Heart left ventricle (tissue), 16 donors: Measurements from ENCODE around the gene ERBB4. TPM values are rescaled to one million over a fixed set of nuclear protein-coding genes. Genes with fewer than 3 reads are reported as not detected.
A peak's percentile ranks its signal among the peaks of the same experiment; 100 is the strongest.

Experiments used
- ATAC-seq, 4 donors: fragments of 200-7000 bp; cut with Tn5 transposase; one replicate each; pipeline ENCODE4 v1.9.1; 2020 to 2022; ENCODE audit warnings: moderate library complexity in 4 of 4, mild to moderate bottlenecking in 3 of 4, moderate number of reproducible peaks in 1 of 4
- DNase-seq, 5 donors: peaks; one replicate each; pipeline ENCODE4 v3.0.0-alpha.2; 2020
- H3K27ac ChIP-seq, 12 donors: fragments of 200-600 bp; sonication (generic) in 4 of 12; one replicate each; pipeline versions ENCODE4 v1.5.0 to v1.8.0; 2016 to 2022; ENCODE audit warnings: mild to moderate bottlenecking in 2 of 12
- H3K27me3 ChIP-seq, 9 donors: fragments of 200-600 bp; sonication (generic) in 2 of 9; one replicate each; pipeline versions ENCODE4 v1.5.1 to v1.8.0; 2016 to 2022; ENCODE audit warnings: mild to moderate bottlenecking in 3 of 9
- H3K36me3 ChIP-seq, 9 donors: fragments of 200-600 bp; sonication (generic) in 2 of 9; one replicate each; pipeline versions ENCODE4 v1.5.0 to v1.8.0; 2018 to 2022; ENCODE audit warnings: mild to moderate bottlenecking in 2 of 9
- H3K4me1 ChIP-seq, 12 donors: fragments of 200-600 bp; sonication (generic) in 4 of 12; one replicate each; pipeline versions ENCODE4 v1.5.0 to v1.8.0; 2016 to 2022; ENCODE audit warnings: mild to moderate bottlenecking in 3 of 12
- H3K4me3 ChIP-seq, 12 donors: fragments of 200-600 bp; sonication (generic) in 4 of 12; one replicate each; pipeline versions ENCODE4 v1.5.0 to v1.8.0; 2017 to 2022; ENCODE audit warnings: mild to moderate bottlenecking in 9 of 12, moderate library complexity in 4 of 12
- H3K9me3 ChIP-seq, 12 donors: fragments of 200-600 bp; sonication (generic) in 4 of 12; one replicate each; pipeline versions ENCODE4 v1.5.0 to v1.8.0; 2016 to 2022; ENCODE audit warnings: mild to moderate bottlenecking in 1 of 12
- POLR2A ChIP-seq, 2 donors: fragments of 450-650 bp; IDR thresholded peaks; one replicate each; pipeline ENCODE4 v1.6.1; 2017; ENCODE audit warnings: antibody characterized with exemption in 2 of 2, mild to moderate bottlenecking in 2 of 2, moderate library complexity in 2 of 2
- WGBS, 4 donors: extraction: QIAGEN DNeasy Blood & Tissue Kit in 2 of 4; methylation state at CpG; one replicate each; pipeline versions ENCODE4 v1.1.5 to v1.1.7; 2013 to 2018; 5-methylcytosine and 5-hydroxymethylcytosine counted together
- intact Hi-C, 10 donors: fragments of 100-400 bp; cut with DNase I; formaldehyde crosslinking; loops; one replicate each; pipeline versions ENCODE4 v1.11.1 to v1.14.2; 2022
- polyA plus RNA-seq, 2 donors: library from polyadenylated mRNA; stranded (reverse); fragments of 200-250 nt; gene quantifications; one replicate each; pipeline ENCODE4 v1.2.3, GENCODE V29; 2013
- total RNA-seq, 9 donors: library from RNA; depleted of rRNA in 2 of 9; stranded (reverse); fragments of >200 nt in 2 of 9; fragmentation: NEBNext Ultra II Directional in 3 of 9; extraction: Animal tissue kit (Norgen Biotek cat#: 25700) in 3 of 9; gene quantifications; one replicate each; pipeline versions ENCODE4 v1.1.0 to v1.2.4, GENCODE V29; 2016 to 2023
- TF ChIP-seq, protein P1 (sequence below), 12 donors: fragments of 200-600 bp; sonication (generic) in 4 of 12; IDR thresholded peaks; one replicate each; pipeline versions ENCODE4 v1.5.0 to v1.8.0; 2018 to 2022; ENCODE audit warnings: antibody characterized with exemption in 12 of 12, mild to moderate bottlenecking in 5 of 12
- donor health status: ischemic (EF 13 %, LVEDD 7.1; RV severe dilation, severe dysfunction).
- donor health status: healthy with polysubstance abuse.
- donor health status: DM: no; HTN: yes; CAD: no.
- donor health status: DM: no; HTN: no; CAD: no.
- donor health status: ischemic (EF 25% LVEDD 6.9; RV normal size, moderate dysfunction).
- donor health status: ischemic (EF 25% LVEDD 5.7; RV mildly dilated, moderate dysfunction).
- donor health status: healthy.
- donor health status: DM: yes; HTN: yes; CAD: no.
- donor health status: ischemic (EF 35%, LVEDD 5.7; RV mildly dilated, moderate dysfunction).
- donor health status: nonischemic (EF 11% LVEDD 7.7; RV severe dilation, severe dysfunction).
- donor health status: DM: yes; HTN: yes; CAD: no.
- donor health status: PGD.
- donor health status: ischemic (EF 29% LVEDD 5.4; RV normal size, mild dysfunction).
- donor health status: nonischemic (EF 23%, LVEDD 6.1; RV moderate dilation, normal function).

The ERBB4 gene
- total and polyA plus RNA-seq, 11 donors = 1.3 to 29.5 (median 11.7) TPM

DNA sequence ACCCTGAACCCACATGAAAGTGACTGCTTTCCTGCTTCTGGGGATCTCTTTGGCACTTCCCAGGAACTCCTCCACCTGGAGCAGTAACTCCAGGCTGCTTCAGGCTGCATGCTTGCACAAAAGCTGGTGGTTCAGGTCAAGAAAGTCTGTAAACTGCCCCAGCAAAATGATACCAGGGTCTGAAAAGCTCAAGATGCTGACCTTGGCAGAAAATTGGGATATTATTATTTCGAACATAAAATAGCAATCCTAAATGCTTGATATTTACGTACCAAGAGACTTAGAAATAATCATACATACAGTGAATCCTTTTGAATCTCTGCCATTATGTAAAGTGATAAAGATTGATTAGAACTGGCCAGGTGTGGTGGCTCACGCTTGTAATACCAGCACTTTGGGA is 674.3 kb downstream of the ERBB4 start:
- peaks cover 0 to 9% (median 0%) of the 10 kb centered on the region in 12 donors for H3K4me1 ChIP-seq
- WGBS, 4 donors = 84 to 89% (median 89%) methylated on average over 3 of the region's 3 CpGs
- H3K27ac ChIP-seq = no peak overlapping the region
- no peaks in the 10 kb centered on the region for H3K36me3 ChIP-seq
- peaks cover 0 to 8% (median 0%) of the 10 kb centered on the region in 12 donors for H3K9me3 ChIP-seq
- DNase-seq = no peak
- intact Hi-C loops = no loop called here
- no peak overlapping the region for H3K4me3 ChIP-seq
- no peaks in the 10 kb centered on the region for H3K27me3 ChIP-seq
- ATAC-seq = no peak
- TF ChIP-seq POLR2A (IDR thresholded peaks at IDR 0.05) = no peak
- TF ChIP-seq, protein P1, sequence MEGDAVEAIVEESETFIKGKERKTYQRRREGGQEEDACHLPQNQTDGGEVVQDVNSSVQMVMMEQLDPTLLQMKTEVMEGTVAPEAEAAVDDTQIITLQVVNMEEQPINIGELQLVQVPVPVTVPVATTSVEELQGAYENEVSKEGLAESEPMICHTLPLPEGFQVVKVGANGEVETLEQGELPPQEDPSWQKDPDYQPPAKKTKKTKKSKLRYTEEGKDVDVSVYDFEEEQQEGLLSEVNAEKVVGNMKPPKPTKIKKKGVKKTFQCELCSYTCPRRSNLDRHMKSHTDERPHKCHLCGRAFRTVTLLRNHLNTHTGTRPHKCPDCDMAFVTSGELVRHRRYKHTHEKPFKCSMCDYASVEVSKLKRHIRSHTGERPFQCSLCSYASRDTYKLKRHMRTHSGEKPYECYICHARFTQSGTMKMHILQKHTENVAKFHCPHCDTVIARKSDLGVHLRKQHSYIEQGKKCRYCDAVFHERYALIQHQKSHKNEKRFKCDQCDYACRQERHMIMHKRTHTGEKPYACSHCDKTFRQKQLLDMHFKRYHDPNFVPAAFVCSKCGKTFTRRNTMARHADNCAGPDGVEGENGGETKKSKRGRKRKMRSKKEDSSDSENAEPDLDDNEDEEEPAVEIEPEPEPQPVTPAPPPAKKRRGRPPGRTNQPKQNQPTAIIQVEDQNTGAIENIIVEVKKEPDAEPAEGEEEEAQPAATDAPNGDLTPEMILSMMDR (IDR thresholded peaks at IDR 0.05) = no peak

DNA sequence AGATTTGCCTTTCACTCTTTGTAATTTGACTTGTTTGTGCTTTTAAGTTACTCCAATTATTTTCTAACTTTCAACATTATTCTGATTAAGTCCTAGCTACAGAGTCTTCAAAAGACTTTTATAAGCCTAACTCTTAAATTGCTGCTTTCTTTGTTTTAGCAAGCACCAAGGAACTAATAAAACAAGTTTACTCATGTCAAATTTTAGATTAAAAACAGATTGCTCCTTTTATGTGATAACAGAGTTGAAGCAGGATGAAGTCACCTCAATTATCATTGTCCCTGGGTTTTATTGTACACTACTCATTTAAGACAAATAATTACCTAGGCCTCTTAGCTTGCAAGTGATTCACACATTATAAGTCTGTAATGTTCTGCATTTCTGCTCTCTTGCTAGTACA is 678.4 kb downstream of the ERBB4 start:
- H3K27ac ChIP-seq = no peak overlapping the region
- H3K4me1 ChIP-seq = no peaks in the 10 kb centered on the region
- intact Hi-C loops = no loop called here
- TF ChIP-seq, protein P1 (IDR thresholded peaks at IDR 0.05) = no peak
- TF ChIP-seq POLR2A (IDR thresholded peaks at IDR 0.05) = no peak
- no peaks in the 10 kb centered on the region for H3K36me3 ChIP-seq
- DNase-seq (no peak), ATAC-seq (no peak)
- no peak overlapping the region for H3K4me3 ChIP-seq
- no peaks in the 10 kb centered on the region for H3K27me3 ChIP-seq
- H3K9me3 ChIP-seq = peaks cover 0 to 8% (median 0%) of the 10 kb centered on the region in 12 donors

DNA sequence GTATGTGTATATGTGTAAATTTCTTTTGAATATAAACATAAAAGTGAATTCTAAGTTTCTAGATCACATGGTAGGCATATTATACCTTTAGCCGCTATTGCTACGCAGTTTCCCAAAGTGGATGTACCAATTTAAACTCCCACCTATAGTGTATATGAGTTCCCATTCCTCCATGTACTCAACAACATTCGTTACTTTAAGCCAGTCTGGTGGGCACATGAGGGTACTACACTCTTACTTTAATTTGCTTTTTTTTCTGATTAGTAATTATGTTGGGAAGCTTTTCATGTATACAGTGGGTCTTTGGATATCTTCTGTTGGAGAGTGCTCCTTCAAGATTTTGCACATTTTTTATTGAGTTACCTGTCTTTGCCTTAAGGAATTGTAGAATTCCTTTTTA is 683.8 kb downstream of the ERBB4 start:
- no peak overlapping the region for H3K4me3 ChIP-seq
- no peak for DNase-seq
- no peak overlapping the region for H3K27ac ChIP-seq
- 89 to 93% (median 92%) methylated on average over 3 of the region's 3 CpGs for WGBS, 4 donors
- H3K27me3 ChIP-seq = no peaks in the 10 kb centered on the region
- ATAC-seq = no peak
- intact Hi-C loops = no loop called here
- no peak for TF ChIP-seq POLR2A (IDR thresholded peaks at IDR 0.05)
- TF ChIP-seq, protein P1 (IDR thresholded peaks at IDR 0.05) = peak in 2 of 12 donors; percentile 22 to 37
- H3K9me3 ChIP-seq = no peaks in the 10 kb centered on the region
- no peaks in the 10 kb centered on the region for H3K4me1 ChIP-seq
- H3K36me3 ChIP-seq = no peaks in the 10 kb centered on the region

DNA sequence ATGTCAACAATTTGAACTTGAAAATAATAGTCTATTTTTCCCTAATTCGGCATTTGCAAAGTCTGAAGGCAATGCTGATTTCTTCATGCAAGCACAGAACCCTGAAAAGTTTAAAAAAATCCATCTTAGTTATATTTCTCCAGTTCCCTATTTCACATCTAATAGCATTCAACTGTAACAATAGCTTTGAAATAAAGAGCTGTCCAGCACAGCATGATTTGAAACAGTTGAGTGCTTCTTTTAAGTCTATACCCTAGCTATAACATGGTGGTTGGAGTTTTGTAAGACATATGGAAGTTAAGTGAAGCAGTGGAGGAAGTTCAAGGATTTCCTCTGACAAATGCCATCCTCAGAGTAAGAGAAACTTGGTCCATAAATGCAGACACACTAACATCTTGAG is 691.9 kb downstream of the ERBB4 start:
- intact Hi-C loops = no loop called here
- 77 to 90% (median 81%) methylated on average over 1 of the region's 1 CpG for WGBS, 4 donors
- Histone ChIP-seq H3K36me3 (no peaks in the 10 kb centered on the region), H3K9me3 (no peaks in the 10 kb centered on the region), H3K4me3 (no peak overlapping the region), H3K4me1 (no peaks in the 10 kb centered on the region), H3K27ac (no peak overlapping the region), H3K27me3 (no peaks in the 10 kb centered on the region)
- TF ChIP-seq, protein P1 (IDR thresholded peaks at IDR 0.05) = no peak
- TF ChIP-seq POLR2A (IDR thresholded peaks at IDR 0.05) = no peak
- no peak for DNase-seq
- no peak for ATAC-seq
